ENCODE results near the gene TOR1AIP1. TPM values are rescaled to one million over a fixed set of nuclear protein-coding genes. Genes with fewer than 3 reads are reported as not detected.

Gene TOR1AIP1
- total and polyA plus RNA-seq, 4 donors: 20.4 to 94.7 (median 32.8) TPM

- no peak for TF ChIP-seq CTCF (IDR thresholded peaks at IDR 0.05; ENCODE audit: control extremely low read depth, extremely low read depth)
Observed at GRCh38 chr1:179876300-179876715, 5.8 kb upstream of the TOR1AIP1 start.

GRCh38 chr1:179877586-179878265, 4.4 kb upstream of the TOR1AIP1 start, which contains the start of gene TOR1AIP2:
TOR1AIP2 (minus strand) TSS chr1:179877803; CDS start chr1:179852665, 25,138 bp downstream.
- no peak for TF ChIP-seq CTCF (IDR thresholded peaks at IDR 0.05; ENCODE audit: control extremely low read depth, extremely low read depth)
- Histone ChIP-seq H3K27ac (ENCODE audit: low read depth in 1 of 2, low read length in 1 of 2) (peak within 1 kb of the TSS; percentile 57 to 86), H3K4me1 (ENCODE audit: control insufficient read depth in 5 of 5, insufficient read depth in 5 of 5, low read length in 5 of 5) (peaks cover 0 to 24% (median 8%) of the 10 kb centered on the region in 5 donors)

More at GRCh38 chr1:179876300-179876715, 5.8 kb upstream of the TOR1AIP1 start:
- no peaks in the 10 kb centered on the region for H3K9me3 ChIP-seq (ENCODE audit: control insufficient read depth in 4 of 4, insufficient read depth in 3 of 4, low read length in 3 of 4)
- H3K36me3 ChIP-seq (ENCODE audit: control insufficient read depth in 4 of 4, insufficient read depth in 4 of 4, low read length in 4 of 4): peaks cover 4 to 12% (median 9%) of the 10 kb centered on the region in 4 donors
- no peaks in the 10 kb centered on the region for H3K27me3 ChIP-seq (ENCODE audit: control insufficient read depth in 3 of 3, insufficient read depth in 3 of 3, low read length in 2 of 3)
- H3K27ac ChIP-seq (ENCODE audit: low read depth in 1 of 2, low read length in 1 of 2): no peak overlapping the region
- peaks cover 0 to 21% (median 8%) of the 10 kb centered on the region in 5 donors for H3K4me1 ChIP-seq (ENCODE audit: control insufficient read depth in 5 of 5, insufficient read depth in 5 of 5, low read length in 5 of 5)
- ATAC-seq (ENCODE audit: insufficient read depth, low FRiP score) (no peak), DNase-seq (peak in 2 of 3 donors; percentile 46 to 52)
- WGBS, 2 donors: 37 to 39% methylated on average over 3 of the region's 3 CpGs
- H3K4me3 ChIP-seq: no peak overlapping the region
- peak overlapping the region in 1 of 2 donors; percentile 97 for H3K9ac ChIP-seq (ENCODE audit: insufficient read depth in 1 of 2, low read length in 2 of 2)

GRCh38 chr1:179879797-179880196, 2.3 kb upstream of the TOR1AIP1 start:
- Histone ChIP-seq H3K4me3 (no peak overlapping the region), H3K9me3 (ENCODE audit: control insufficient read depth in 4 of 4, insufficient read depth in 3 of 4, low read length in 3 of 4) (no peaks in the 10 kb centered on the region), H3K27ac (ENCODE audit: low read depth in 1 of 2, low read length in 1 of 2) (no peak overlapping the region), H3K4me1 (ENCODE audit: control insufficient read depth in 5 of 5, insufficient read depth in 5 of 5, low read length in 5 of 5) (peaks cover 0 to 39% (median 0%) of the 10 kb centered on the region in 5 donors), H3K9ac (ENCODE audit: insufficient read depth in 1 of 2, low read length in 2 of 2) (no peak overlapping the region), H3K27me3 (ENCODE audit: control insufficient read depth in 3 of 3, insufficient read depth in 3 of 3, low read length in 2 of 3) (no peaks in the 10 kb centered on the region), H3K36me3 (ENCODE audit: control insufficient read depth in 4 of 4, insufficient read depth in 4 of 4, low read length in 4 of 4) (peaks cover 0 to 4% (median 2%) of the 10 kb centered on the region in 4 donors)
- DNase-seq (no peak), ATAC-seq (ENCODE audit: insufficient read depth, low FRiP score) (no peak)
- TF ChIP-seq CTCF (IDR thresholded peaks at IDR 0.05; ENCODE audit: control extremely low read depth, extremely low read depth): no peak
- WGBS, 2 donors: 62 to 89% methylated on average over 2 of the region's 2 CpGs

More at GRCh38 chr1:179877586-179878265, 4.4 kb upstream of the TOR1AIP1 start, which contains the start of gene TOR1AIP2:
- 3 to 4% methylated on average over 31 of the region's 31 CpGs for WGBS, 2 donors
- no peaks in the 10 kb centered on the region for H3K9me3 ChIP-seq (ENCODE audit: control insufficient read depth in 4 of 4, insufficient read depth in 3 of 4, low read length in 3 of 4)
- H3K4me3 ChIP-seq: peak within 1 kb of the TSS; percentile 77
- H3K36me3 ChIP-seq (ENCODE audit: control insufficient read depth in 4 of 4, insufficient read depth in 4 of 4, low read length in 4 of 4): peaks cover 4 to 12% (median 10%) of the 10 kb centered on the region in 4 donors
- DNase-seq: peak; percentile 90 to 92 (median 91)
- H3K9ac ChIP-seq (ENCODE audit: insufficient read depth in 1 of 2, low read length in 2 of 2): peak within 1 kb of the TSS; percentile 85 to 97
- peak; percentile 55 for ATAC-seq (ENCODE audit: insufficient read depth, low FRiP score)
- H3K27me3 ChIP-seq (ENCODE audit: control insufficient read depth in 3 of 3, insufficient read depth in 3 of 3, low read length in 2 of 3): no peaks in the 10 kb centered on the region

All from lung (tissue), 12 donors.